ENCODE data around the gene SRP14.

SRP14 gene

DNA sequence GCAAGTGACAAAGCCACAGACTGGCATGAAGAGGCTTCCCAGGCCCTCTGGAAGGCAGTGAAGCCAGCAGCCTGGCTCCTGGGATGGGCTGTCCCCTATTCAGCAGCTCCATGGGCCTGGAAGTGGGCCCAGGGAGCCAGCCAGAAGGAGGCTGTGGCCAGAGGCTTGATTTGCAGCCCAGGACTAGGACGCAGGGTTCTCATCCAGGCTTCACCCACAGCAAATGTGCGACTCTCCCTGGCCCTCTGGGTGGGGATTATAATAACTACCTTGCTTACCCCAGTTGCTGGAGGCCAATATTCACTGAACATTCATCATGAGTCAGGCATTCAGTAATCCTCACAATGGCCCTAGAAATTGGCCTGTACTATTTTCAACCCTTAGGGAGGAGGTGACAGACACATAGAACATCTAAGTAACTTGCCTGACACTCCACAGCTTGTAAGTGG lies 24.6 kb upstream of the SRP14 start:
- no peak for TF ChIP-seq ZFX (IDR thresholded peaks at IDR 0.05)
- TF ChIP-seq CTCF (conservative IDR thresholded peaks at IDR 0.05), result no peak
- no peak overlapping the region for H3K27ac ChIP-seq

DNA sequence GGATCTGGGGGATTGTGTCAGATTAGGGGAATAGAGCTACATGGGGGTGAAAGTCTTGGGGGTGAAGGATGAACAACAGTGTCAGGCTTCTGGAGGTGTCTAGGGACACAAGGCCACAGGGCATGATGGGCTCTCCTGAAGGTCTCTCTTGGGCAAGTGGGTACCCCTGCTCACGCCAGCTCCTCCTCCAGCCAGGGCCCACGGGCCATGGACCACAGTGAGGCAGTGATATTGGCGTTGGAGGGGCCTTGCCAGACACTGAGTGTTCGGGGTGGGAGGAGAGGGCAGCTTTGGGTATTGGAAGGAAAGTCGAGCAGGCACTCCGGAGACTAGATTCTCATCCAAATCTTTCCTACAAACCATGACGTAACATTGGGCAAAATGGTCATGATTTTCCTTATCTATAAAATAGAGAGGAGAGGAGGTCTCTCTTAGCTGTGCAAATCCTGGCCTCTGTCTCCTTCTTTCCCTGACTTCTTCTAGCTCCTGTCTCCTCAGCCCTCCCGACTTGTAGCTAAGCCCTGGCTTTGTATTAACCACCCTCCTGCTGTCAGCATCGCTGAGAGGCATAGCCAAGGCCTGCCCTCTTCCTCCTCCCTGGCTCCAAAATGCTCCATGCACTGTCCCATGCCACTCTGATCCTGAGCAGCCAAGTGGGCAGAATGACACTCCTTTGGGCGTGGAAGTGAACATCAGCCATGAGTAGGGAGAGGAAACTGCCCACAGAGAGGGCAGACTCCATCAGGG lies 24.0 kb upstream of the SRP14 start:
- no peak overlapping the region for H3K27ac ChIP-seq
- no peak for TF ChIP-seq ZFX (IDR thresholded peaks at IDR 0.05)
- no peak for TF ChIP-seq CTCF (conservative IDR thresholded peaks at IDR 0.05)

- TF ChIP-seq ZFX (IDR thresholded peaks at IDR 0.05), result no peak
- no peak for TF ChIP-seq CTCF (conservative IDR thresholded peaks at IDR 0.05)
- no peak overlapping the region for H3K27ac ChIP-seq
These were observed 22.4 kb upstream of the SRP14 start for GRCh38 chr15:40061212-40061901.

DNA sequence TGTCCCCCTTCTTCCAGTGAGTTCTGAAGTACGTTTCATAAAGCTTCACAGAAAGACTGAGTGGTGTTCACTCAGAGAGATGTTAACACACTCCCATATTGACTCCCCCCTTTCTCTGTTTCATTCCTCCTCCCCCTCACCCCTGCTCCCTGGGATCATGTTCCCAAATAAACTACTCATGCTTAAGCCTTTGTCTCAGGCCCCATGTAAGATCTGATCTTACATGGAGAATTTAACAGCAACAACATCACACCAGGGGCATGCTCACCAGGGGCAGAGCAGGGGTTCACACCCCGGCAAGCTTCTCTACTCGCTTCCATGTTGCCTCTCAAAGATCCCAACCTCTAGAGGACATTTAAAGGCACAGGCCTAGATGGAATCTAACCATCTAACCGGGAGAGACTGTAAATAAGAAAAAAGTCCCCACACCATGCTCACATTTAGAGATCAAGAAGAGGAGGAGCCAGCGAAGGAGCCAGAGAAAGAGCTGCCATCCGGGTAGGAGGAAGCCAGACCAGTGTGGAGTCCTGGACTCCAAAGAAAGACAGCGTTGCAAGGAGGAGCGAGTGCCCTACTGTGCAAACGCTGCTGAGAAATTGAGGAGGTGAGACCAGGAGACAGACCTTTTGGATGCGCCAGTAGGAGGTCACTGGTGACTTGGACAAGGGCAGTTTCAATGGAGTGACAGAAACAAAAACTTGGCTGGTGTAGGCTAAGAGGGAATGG lies 21.4 kb upstream of the SRP14 start:
- H3K27ac ChIP-seq, result no peak overlapping the region
- no peak for TF ChIP-seq CTCF (conservative IDR thresholded peaks at IDR 0.05)
- no peak for TF ChIP-seq ZFX (IDR thresholded peaks at IDR 0.05)

DNA sequence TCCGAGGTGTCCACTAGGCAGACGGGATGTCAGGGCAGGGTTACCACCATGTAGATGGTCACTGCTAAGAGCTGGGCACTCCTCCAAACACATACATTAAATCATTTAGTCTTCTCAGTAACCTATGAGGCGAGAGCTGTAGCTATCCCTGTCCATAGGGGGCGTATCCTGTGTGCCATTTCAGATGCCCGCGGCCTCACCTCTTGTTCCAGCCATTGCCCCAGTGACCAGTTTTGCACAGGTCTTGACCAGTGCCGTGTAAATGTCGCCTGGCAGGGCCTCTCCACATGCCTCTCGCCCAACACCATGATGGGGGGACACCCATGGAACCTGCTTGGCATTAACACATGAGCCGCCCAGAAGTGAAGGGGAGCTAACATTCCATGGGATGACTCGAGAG lies 20.8 kb upstream of the SRP14 start:
- TF ChIP-seq CTCF (conservative IDR thresholded peaks at IDR 0.05) (no peak), ZFX (IDR thresholded peaks at IDR 0.05) (no peak)
- no peak overlapping the region for H3K27ac ChIP-seq

DNA sequence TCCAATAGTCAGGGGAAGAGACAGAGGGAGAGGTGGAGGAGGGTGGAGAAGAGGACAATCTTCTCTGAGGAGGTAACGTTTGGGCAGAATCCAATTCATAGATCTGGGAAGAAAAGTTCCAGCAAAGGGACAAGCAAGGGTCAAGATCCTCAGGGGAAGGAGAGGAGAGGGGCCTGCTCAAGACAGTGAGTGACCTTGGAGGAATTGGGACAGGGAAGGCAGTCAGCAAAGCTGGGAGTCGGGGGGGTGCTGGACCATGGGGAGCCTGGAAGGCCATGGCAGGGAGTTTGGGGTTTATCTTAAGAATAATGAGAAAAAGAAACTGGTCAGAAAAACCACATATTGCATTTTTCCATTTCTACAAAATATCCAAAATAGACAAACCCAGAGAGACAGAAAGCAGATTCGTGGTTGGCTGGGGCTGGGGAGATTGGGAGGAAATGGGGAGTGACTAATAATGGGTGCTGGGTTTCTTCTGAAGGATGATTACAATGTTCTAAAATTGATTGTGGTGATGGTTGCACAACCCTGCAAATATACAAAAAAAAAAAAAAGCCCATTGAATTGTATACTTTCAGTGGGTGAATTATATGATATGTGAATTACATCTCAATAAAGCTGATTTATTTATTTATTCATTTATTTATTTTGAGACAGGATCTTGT lies 19.6 kb upstream of the SRP14 start:
- TF ChIP-seq ZFX (IDR thresholded peaks at IDR 0.05) (no peak), CTCF (conservative IDR thresholded peaks at IDR 0.05) (no peak)
- no peak overlapping the region for H3K27ac ChIP-seq
